Subcutaneous adipose tissue (tissue), 4 donors: ENCODE results near the gene FGGY. TPM values are rescaled to one million over a fixed set of nuclear protein-coding genes. Genes with fewer than 3 reads are reported as not detected.

Experiments
- total RNA-seq, 4 donors: library from RNA; depleted of rRNA; stranded (reverse); fragments of >200 nt; gene quantifications; one replicate each; pipeline ENCODE4 v1.1.0, GENCODE V29; 2016
- TF ChIP-seq, protein P1 (sequence below): fragments of 450-650 bp; IDR thresholded peaks from one replicate; pipeline ENCODE4 v1.5.1; 2016; ENCODE audit warnings: low read depth, mild to moderate bottlenecking, control low read depth, antibody characterized with exemption, moderate library complexity

Gene FGGY
- total RNA-seq, 4 donors from 2014 or later: 7.8 to 19.2 (median 12.5) TPM

DNA sequence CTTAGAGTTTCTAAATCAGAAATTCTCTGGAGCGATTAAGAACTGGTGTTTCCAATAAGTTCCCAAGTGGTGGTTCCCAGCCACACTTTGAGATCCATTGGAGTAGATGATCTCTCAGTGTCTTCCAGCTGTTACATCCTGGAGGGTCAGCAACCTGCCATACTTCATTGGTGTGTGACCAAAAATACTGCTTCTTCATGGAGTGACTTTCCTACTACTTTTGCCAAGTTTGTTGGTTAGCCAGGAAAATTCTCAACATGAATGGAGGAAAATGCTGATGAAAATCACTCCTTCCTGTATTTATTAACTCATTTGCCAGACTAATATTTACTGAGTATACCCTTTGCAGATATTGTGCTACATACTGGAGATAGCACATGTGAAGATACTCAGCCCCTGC lies 186.1 kb downstream of the FGGY start:
- TF ChIP-seq, protein P1, sequence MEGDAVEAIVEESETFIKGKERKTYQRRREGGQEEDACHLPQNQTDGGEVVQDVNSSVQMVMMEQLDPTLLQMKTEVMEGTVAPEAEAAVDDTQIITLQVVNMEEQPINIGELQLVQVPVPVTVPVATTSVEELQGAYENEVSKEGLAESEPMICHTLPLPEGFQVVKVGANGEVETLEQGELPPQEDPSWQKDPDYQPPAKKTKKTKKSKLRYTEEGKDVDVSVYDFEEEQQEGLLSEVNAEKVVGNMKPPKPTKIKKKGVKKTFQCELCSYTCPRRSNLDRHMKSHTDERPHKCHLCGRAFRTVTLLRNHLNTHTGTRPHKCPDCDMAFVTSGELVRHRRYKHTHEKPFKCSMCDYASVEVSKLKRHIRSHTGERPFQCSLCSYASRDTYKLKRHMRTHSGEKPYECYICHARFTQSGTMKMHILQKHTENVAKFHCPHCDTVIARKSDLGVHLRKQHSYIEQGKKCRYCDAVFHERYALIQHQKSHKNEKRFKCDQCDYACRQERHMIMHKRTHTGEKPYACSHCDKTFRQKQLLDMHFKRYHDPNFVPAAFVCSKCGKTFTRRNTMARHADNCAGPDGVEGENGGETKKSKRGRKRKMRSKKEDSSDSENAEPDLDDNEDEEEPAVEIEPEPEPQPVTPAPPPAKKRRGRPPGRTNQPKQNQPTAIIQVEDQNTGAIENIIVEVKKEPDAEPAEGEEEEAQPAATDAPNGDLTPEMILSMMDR: no peak

DNA sequence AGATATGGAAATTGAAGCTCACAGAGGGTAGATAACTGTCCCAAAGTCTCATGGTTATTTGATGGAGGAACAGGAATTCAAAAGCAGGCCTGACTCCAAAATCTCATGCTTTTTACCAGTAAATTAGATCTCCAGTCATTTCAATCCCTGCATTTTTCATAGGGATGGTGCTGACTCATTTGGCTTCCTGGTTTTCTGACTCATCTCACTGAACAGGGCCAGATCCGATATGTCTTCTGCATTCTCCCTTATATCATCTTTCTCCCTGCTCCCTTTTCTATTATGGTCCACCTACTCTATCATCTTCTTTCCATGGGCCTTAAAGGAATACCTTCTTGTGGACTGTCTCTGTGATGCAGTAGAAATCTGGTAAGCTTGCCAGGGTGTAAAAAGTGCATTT lies 187.2 kb downstream of the FGGY start:
- TF ChIP-seq, protein P1: no peak

DNA sequence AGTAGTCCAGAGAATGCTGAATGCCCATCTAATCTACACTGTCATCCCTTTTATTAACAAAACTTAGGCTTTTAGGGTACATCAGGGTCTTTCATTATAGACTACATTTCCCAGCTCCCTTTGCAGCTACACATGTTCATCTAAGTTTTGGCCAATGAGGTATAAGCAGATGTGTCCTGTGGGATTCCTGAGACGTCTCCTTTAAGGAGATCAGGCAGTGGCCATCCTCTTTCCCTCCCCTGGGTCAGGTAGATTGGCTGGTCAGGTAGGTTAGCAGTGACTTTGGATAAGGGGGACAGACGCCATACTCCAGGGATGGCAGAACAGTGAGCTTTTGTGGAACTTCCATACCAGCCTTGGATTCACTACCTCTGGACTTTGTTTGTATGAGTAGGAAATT lies 188.3 kb downstream of the FGGY start:
- TF ChIP-seq, protein P1: no peak

DNA sequence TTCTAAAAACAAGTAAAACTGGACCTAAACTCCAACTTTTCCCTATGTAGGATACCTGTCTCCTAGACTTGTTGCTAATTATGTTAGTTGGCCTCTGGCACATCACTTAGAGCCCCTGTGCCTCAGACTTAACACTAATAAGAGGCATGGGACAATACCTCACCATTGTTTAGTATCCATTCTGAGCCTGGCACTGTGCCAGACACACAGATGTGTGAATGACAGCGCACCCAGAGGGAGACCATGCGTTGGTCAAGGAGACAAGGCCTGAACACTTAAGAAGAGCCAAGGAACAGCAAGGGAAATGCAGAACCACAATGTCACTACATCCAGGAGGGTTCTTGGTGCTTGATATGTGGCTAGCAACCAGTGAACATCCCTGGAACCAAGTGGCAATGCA lies 189.1 kb downstream of the FGGY start:
- TF ChIP-seq, protein P1: no peak

DNA sequence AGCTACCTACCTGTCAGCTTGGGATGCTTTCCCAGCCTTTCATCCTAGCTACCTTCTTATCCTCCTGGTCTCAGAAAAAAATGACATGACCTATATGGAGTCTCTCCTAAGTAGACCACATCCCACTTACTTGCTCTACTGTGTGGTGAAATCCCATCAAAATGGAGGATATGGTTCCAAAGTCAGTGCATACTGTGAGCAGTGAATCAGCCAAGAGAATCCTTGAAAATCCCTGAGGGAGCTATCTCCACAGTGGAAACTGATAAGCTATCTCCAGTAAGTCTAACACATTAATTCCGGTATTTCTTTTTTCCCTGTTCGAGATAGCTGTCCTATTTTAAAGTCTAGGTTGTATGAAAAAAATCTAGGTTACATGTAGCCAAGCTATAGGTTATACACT lies 189.7 kb downstream of the FGGY start:
- TF ChIP-seq, protein P1: no peak

DNA sequence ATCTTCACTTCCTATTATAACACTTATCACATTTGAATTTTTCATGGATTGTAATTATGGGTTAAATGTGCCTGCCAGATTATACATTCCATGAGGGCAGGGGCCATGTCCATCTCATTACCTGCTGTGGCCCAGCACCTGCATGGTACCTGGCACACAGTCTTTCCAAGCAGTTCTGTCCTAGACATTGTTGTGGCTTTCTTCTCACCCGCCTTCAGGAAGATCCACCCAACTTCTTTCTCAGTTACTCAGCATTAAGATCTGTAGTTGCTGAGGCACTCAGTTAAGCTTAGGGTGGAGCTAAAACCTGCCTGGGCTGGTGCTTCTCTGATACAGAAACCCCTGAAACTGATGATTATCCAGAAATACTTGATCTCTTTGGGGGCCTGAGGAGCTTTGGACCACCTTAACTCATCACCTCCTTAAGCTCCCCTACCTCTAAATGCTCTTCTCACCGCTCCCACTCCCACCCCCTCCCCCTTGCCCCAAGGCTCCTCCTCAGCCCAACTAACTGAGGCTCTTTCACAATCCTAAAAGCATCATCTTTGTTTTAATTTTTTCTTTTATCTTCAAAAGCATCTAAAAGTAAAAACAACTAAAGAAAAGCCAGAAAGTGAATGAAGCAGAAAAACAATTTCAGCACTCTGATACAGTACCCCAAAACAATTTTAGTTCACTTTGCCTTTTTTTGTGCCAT lies 190.6 kb downstream of the FGGY start:
- TF ChIP-seq, protein P1: no peak

DNA sequence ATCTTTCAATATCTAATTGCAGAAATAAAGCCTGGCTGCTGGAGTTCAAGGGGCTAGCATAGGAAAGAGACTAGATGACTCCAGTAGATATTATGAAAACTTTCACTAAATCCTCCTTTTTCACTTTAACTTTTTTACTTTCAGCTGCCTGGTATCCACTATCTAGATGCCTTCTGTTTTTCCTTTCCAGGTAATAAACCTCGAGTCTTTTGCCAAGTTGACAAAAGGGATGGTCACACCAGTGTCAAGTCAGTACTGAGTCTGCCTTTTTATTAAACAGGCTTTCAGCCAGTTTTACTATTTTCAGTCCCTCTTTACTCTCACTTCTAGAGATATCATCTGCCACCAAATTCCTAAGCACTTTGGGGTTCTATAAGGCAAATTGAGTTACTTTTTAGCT lies 195.6 kb downstream of the FGGY start:
- TF ChIP-seq, protein P1: no peak
